ENCODE results near the gene RNF167. TPM values are rescaled to one million over a fixed set of nuclear protein-coding genes. Genes with fewer than 3 reads are reported as not detected.
A peak's percentile ranks its signal among the peaks of the same experiment; 100 is the strongest.
"Not testable (repeated sequence)": the region's sequence is repeated elsewhere in the genome, so short reads cannot be mapped to it uniquely, and the experiment has no call there.

Gene RNF167
- total RNA-seq, 1 experiment from 2014 or later = 30.5 TPM

DNA sequence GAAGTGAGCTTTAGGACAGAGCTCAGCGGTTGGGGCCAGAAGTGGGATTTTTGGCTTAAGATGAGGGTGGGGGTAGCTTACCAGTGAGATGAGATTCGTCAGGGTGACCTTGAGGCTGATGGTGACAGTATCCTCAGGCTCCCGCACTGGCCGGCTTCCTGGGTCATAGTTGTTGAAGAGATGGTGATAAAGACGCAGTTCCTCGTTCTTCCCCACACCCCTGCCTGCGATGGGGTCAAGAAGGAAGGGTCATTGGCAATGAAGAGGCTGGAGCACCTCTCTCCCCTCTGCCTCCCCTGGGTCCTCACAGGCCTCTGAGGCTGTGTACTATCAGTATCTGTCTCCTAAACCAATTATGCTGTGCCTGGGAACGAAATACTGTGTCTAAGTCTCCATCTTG is 37.5 kb upstream of the RNF167 start:
- DNase-seq (ENCODE audit: low read depth) = no peak

DNA sequence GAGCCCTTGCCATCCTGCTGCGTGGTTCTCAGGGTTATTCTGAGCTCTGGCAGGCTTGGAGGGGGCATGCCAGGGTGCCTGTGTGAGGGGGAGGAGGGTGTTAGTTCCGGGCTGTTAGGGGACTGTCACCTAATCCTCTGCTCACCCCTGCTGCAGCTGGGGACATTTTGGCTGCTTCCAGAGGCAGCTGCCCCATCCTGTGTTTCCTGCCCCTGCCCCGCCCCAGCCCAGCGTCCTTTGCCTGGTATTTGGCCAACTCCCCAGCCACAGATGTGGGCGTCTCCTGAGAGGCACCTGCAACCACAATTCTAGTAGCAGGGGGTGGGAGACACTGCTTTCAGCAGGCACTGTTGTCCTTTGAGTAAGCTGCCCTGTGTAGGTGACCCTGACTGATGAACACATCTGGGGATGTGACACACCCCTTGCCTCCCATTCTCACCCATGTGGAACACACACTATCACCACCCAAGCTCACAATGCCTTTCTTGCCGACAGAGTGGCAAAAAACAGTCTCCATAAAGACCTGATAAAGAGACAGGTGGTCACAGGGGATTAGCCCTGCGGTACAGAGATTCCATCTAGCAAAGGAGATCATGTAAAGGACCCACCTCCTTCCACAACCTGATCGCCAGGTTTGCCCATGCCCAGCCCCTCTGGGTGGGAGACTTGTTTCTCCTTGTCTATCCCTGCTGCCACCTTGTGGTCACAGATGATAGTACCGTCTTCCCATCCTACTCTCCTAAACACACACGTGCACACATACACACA is 36.8 kb upstream of the RNF167 start, which contains the start of gene CHRNE:
CHRNE (minus strand) TSS at position 48 of the 768 bp plus-strand sequence; CDS start at position 13, 35 bp downstream.
- peak; percentile 70 for DNase-seq (ENCODE audit: low read depth)

- not testable (repeated sequence) for DNase-seq (ENCODE audit: low read depth)
Measured at GRCh38 chr17:4906642-4907041, 33.4 kb upstream of the RNF167 start.

- peak; percentile 41 for DNase-seq (ENCODE audit: low read depth)
Measured at GRCh38 chr17:4908301-4908700, 31.8 kb upstream of the RNF167 start.

GRCh38 chr17:4908711-4909496 is 31.2 kb upstream of the RNF167 start:
- DNase-seq (ENCODE audit: low read depth) = peak; percentile 85

- peak; percentile 24 for DNase-seq (ENCODE audit: low read depth)
Measured at GRCh38 chr17:4913994-4914393, 26.1 kb upstream of the RNF167 start.

GRCh38 chr17:4914551-4914950 is 25.5 kb upstream of the RNF167 start:
- DNase-seq (ENCODE audit: low read depth) = not testable (repeated sequence)

GRCh38 chr17:4919511-4920047 is 20.5 kb upstream of the RNF167 start:
- DNase-seq (ENCODE audit: low read depth) = no peak

DNA sequence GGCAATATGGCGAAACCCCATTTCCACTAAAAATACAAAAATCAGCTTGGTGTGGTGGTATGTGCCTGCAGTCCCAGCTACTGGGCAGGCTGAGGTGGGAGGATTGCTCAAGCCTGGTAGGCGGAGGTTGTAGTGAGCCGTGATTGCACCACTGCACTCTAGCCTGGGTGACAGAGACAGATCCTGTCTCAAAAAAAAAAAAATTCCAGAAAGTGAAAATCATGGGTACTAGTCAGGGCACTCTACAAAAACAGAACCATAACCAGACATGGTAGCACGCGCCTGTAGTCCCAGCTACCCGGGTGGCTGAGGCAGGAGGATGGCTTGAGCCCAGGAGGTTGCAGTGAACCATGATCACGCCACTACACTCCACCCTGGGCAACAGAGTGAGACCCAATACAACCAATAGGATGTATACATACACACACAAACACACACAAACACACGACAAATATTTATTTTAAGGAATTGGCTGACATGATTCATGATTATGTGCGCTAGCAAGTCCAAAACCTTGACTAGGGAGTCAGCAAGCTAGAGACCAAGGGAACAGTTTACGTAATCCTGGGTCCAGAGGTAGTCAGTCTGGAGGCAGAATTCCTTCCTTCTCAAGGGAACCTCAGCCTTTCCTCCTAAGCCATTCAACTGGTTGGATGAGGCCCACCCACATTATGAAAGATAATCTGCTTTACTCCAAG is 19.6 kb upstream of the RNF167 start:
- no peak for DNase-seq (ENCODE audit: low read depth)

DNA sequence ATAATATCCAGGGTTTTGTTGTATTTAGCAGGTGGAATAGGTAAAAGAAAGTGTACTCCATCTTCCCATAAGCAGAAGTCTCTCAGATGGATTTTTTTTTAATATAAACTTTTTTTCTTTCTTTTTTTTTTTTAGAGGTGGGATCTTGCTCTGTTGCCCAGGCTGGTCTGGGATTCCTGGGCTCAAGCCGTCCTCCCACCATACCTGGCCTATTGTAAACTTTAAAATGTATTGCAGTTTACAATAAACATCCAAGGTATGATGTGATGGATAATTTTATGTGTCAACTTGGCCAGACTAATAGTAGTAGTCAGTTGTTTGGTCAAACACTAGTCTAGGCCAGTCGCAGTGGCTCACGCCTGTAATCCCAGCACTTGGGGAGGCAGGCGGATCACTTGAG is 18.7 kb upstream of the RNF167 start:
- DNase-seq (ENCODE audit: low read depth) = no peak

DNA sequence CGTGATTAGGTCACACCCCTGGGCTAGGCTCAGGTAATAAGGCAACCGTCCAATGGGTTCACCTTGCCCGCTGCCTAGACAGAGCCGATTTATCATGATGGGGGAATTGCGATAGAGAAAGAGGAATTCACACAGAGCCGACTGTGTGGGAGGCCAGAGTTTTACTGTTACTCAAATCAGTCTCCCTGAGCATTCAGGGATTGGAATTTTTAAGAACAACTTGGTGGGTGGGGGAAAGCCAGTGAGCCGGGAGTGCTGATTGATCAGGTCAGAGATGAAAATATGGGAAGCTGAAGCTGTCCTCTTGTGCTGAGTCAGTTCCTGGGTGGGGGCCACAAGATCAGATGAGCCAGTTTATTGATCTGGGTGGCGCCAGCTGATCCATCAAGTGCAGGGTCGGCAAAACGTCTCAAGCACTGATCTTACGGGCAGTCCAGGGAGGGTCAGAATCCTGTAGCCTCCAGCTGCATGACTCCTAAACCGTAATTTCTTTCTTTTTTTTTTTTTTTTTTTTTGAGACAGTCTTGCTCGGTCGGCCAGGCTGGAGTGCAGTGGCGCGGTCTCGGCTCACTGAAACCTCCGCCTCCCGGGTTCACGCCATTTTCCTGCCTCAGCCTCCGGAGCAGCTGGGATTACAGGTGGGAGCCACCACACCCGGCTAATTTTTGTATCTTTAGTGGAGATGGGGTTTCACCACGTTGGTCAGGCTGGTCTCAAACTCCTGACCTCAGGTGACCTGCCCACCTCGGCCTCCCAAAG is 13.3 kb upstream of the RNF167 start:
- DNase-seq (ENCODE audit: low read depth) = not testable (repeated sequence)

DNA sequence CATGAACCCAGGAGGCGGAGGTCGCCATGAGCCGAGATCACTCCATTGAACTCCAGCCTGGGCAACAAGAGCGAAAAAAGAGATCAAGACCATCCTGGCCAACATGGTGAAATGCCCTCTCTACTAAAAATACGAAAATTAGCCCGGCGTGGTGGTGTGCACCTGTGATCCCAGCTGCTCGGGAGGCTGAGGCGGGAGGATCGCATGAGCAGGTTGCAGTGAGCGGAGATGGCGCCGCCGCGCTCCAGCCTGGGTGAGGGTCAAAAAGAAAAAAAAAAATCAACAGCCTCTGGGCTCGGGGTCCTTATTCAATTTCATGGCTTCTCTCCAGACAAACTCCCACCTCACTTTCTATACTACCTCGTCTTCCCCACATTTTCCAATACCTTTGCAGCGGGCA is 11.2 kb upstream of the RNF167 start:
- no peak for DNase-seq (ENCODE audit: low read depth)

DNA sequence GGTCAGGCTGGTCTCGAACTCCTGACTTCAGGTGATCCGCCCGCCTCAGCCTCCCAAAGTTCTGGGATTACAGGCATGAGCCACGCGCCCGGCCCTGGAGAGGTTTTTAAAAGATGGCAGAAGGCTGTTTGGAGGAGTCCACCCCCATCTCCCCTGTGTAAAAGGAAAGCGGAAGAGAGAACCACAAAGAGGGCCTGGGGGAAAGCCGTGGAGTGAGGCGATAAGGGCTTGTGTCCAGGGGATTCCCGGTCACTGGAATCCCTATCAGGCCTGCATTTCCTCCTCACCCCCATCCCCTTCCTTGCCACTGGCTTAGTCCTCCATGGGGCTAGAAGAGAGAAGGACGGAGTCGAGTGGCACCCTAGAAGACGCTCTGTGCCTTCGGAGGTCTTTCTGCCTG is 8.1 kb upstream of the RNF167 start, which contains the start of gene GP1BA:
GP1BA (plus strand) TSS at position 315 of the 400 bp plus-strand sequence. CDS start 328 bp downstream, outside the sequence.
- DNase-seq (ENCODE audit: low read depth) = peak; percentile 26

GRCh38 chr17:4932756-4933155 is 7.3 kb upstream of the RNF167 start:
- DNase-seq (ENCODE audit: low read depth) = no peak

DNA sequence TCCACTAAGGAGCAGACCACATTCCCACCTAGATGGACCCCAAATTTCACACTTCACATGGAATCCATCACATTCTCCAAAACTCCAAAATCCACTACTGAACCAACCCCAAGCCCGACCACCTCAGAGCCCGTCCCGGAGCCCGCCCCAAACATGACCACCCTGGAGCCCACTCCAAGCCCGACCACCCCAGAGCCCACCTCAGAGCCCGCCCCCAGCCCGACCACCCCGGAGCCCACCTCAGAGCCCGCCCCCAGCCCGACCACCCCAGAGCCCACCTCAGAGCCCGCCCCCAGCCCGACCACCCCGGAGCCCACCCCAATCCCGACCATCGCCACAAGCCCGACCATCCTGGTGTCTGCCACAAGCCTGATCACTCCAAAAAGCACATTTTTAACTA is 6.4 kb upstream of the RNF167 start:
- no peak for DNase-seq (ENCODE audit: low read depth)

GRCh38 chr17:4934173-4934979 is 5.7 kb upstream of the RNF167 start:
- peak; percentile 82 for DNase-seq (ENCODE audit: low read depth)

- no peak for DNase-seq (ENCODE audit: low read depth)
Measured at GRCh38 chr17:4935650-4936049, 4.4 kb upstream of the RNF167 start.

DNA sequence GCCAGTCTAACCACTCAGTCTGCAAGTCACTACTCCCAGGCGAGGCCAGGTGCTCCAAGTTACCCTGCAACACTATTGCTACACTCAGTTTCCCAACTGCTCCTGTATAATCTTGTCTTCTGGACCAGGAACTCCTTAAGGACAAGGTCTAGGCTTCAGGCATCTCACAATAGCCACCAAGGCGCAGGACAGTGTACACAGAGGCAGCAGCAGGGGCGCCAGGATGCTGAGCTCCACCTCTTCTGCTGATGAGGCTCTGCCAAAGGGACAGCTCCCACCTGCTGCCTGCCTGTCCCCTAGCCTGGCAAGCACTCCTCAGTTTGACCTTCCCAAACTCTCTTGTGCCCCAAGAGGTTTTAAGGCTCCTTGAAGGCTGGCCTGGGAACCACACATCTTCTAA is 3.6 kb upstream of the RNF167 start:
- DNase-seq (ENCODE audit: low read depth) = no peak

- no peak for DNase-seq (ENCODE audit: low read depth)
Measured at GRCh38 chr17:4937553-4937952, 2.5 kb upstream of the RNF167 start.

DNA sequence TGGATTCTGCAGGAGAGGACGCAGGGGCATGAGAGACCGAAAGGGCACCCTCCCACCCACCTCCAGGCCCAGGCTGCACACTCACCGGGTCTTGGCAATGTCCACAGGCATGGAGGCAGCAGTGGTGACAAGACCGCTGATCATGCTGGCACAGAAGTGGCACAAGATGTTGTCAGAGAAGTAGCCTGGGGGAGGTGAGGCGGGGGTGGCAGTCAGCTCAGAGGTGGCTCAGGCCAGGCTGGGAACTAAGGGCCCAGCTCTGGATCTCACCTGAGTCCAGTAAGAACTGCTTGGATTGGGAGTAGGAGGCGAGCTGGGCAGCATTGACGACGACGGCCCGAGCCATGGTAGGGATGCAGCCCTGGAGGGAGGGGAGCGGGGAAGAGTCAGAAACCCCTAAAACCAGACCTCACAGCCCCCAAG is 2.0 kb upstream of the RNF167 start:
- DNase-seq (ENCODE audit: low read depth) = no peak
